Right renal cortex interstitium (tissue), 3 donors: ENCODE data around the gene F2. TPM values are rescaled to one million over a fixed set of nuclear protein-coding genes. Genes with fewer than 3 reads are reported as not detected.

ENCODE experiments used
- DNase-seq, 3 donors: peaks; one replicate each; pipeline ENCODE4 v3.0.0-alpha.2; 2013; ENCODE audit warnings: low read depth in 3 of 3, low spot score in 2 of 3
- polyA plus RNA-seq, 3 donors: library from polyadenylated mRNA; unstranded; fragments of 120-200 nt; gene quantifications; one replicate each; pipeline ENCODE4 v1.2.1, GENCODE V29; 2013; ENCODE audit not compliant: insufficient read length in 3 of 3

F2 gene
- polyA plus RNA-seq, 3 donors = 0.21 to 0.35 (median 0.25) TPM

DNA sequence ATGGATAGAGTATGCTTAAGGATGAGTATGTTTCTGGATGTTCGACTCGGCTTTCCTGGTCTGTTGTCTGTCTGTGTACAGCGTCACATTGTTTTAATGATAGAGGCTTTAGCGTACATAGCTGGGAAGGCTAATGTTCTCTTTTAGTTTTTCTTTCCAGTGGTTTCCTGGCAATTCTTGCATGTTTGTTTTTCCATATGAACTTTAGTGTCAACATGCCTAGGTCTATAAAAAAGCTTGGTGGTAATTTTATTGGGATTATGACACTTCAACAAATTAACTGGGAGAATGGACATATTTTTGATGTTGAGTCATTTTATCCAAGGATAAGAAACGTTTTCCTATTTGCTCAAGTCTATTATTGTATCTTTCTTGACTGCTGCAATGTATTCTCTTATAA lies 17.6 kb downstream of the F2 start:
- DNase-seq = no peak

DNA sequence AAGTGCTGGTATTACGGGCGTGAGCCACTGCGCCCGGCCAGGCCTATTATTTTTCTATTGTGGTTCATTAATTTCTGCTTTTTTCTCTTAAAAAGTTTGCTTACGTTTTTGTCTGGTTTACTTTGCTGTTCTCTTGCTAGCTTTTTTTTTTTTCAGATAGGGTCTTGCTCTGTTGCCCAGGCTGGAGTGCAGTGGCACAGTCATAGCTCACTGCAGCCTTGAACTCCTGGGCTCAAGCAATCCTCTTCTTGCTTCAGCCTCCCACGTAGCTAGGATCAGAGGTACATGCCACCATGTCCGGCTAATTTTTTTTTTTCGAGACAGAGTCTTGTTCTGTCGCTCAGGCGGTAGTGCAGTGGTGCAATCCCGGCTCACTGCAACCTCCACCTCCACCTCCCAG lies 18.7 kb downstream of the F2 start:
- no peak for DNase-seq

DNA sequence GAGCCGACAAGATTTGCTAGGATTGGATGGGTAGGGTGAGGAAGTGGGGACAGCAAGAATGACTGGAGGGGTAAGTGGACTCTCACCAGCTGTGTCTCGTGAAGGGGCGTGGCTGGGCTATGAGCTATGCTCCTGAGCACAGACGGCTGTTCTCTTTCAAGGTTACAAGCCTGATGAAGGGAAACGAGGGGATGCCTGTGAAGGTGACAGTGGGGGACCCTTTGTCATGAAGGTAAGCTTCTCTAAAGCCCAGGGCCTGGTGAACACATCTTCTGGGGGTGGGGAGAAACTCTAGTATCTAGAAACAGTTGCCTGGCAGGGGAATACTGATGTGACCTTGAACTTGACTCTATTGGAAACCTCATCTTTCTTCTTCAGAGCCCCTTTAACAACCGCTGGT lies 19.9 kb downstream of the F2 start:
- no peak for DNase-seq

DNA sequence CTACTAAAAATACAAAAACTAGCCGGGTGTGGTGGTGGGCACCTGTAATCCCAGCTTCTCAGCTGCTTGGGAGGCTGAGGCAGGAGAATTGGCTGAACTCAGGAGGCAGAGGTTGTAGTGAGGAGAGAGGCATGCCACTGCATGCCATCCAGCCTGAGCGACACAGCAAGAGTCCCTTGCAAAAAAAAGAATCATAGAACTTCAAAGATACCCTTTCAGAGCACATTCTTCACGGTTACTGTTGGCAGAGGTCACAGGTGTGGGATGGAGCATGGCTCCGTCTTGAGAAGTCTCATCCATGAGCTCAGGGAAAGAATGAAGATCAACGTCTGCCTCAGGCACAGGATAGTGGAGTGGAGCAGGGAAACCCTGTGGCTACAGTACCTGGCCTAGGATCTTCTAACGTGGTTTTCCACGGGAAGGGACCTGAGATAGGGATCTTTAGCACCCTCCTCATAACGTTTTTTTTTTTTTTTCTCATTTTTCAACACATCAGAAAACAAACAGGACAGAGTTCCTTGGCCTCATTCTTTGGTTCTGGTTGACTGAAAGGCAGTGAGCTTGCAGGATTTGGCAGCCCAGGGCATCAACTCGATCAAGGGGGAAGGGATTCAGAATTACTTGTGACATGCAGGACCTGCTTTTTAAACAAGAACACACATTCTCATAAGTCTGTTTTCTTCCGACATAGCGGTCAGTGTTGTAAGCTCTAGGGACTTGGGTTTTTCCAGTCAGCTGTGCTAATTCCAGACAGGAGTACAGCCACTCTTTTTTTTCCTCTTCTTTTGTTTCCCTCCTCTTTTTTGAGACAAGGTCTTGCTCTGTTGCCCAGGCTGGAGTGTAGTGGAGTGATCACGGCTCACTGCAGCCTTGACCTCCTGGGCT lies 22.8 kb downstream of the F2 start:
- DNase-seq = no peak

DNA sequence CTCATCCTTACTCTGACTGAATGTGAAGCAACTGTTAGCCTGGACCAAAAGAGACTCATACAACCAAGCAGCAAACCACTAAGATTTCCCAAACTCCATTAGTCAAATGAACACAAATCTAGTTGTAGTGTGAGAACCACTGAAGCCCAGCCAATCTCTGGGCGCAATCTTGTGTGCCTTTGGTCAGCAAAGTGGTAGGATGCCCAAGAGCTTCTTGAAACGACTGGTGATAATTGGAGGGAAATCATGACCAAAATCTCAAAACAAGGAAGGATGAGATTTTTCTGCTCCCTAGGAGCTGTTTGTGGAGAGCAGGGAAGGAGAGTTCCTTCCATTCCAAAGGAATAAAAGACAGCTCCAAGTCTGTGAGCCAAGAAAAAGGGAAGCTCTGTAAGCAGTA lies 24.0 kb downstream of the F2 start:
- no peak for DNase-seq

DNA sequence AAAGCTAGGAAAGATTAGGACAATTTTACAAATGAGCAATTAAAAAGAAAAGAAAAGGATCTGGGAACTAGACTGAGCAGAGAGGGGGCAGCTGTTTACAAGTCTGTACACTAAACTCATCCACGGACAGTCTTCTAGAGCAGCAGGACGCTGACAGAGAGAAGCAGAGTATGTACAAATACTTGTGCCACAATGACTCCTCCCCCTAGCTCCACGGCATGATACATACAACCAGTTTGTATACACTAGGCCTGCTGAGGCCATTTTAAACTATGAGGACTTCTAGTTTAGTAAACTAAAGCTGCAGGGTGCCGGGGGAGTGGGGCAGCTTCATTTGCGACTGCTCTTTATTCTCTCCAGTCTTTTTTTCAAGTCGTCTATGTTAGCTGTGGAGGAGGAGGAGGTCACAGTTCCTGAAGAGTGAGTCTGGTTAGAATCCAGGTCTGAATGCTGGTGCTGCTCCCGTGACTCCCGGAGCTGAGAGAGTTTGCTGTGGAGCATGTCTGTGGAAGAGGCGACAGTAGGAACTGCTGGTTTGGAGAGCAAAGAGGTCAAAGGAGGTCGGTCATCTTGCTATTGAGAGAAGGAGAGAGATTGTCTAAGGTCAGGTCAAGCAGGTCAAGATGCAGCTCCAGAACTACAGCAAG lies 24.8 kb downstream of the F2 start:
- no peak for DNase-seq

DNA sequence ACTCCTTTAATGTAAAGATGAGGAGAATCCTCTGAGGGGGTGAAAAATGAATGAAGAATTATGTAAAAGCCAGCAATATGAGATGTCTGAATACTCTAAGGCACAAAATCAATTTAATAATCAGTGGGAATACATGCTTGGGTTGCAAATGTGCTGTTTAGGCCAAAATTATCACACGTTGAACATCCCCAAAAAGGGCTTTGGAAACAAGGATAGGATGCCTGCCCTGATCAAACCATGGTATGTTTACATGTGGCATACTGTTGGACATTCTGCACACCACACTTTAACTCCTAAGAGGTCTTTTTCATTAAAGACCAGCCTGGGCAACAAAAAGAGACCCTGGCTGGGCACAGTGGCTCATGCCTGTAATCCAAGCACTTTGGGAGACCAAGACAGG lies 26.3 kb downstream of the F2 start:
- no peak for DNase-seq

DNA sequence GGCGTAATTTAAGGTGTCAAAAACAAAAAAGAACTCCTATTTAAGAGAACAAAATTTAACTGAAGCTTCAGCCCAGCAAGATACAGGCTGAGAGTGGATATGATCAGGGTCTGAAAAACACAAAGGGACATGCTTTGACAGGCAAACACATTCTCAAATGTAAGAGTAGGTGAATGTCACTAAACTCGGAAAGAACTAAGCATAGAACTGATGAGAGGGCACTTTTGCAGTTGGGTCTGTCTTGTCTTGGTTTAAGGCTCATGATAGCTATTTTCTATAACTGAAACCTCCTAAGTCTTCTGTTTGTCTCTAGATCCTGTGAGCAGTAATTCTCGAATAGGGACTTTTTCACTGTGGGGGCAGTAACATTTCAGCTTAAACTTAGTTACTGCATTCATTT lies 27.0 kb downstream of the F2 start:
- DNase-seq = no peak

DNA sequence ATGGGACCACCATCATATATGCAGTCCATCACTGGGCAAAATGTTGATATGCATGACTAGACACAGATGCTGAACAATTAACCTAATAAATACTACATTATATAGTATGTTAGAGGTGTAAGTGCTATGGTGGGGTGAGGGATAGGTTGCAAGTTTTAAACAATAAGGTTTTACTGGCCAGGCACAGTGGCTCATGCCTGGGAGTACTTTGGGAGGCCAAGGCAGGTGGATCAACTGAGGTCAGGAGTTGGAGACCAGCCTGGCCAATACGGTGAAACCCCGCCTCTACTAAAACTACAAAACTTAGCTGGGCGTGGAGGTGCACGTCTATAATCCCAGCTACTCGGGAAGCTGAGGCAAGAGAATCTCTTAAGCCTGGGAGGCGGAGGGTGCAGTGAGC lies 28.1 kb downstream of the F2 start:
- DNase-seq = no peak

DNA sequence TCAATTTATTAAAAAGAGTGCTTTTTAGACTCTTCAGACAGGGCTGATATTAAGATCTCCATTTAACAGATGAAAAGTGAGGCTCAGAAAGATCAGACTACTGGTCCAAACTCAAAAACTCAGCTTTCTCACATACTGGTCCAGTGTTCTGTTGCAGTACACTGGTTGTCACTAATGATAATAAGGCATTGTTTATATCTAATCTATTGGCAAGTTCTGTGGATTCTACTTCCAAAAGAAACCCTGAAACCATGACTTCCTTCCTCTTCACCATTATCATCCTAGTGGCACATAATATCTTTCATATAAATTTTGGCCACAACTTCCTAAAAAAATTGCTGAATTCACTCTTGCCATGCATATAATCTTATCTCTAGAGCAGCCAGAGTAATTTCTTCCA lies 36.9 kb downstream of the F2 start:
- DNase-seq = no peak

DNA sequence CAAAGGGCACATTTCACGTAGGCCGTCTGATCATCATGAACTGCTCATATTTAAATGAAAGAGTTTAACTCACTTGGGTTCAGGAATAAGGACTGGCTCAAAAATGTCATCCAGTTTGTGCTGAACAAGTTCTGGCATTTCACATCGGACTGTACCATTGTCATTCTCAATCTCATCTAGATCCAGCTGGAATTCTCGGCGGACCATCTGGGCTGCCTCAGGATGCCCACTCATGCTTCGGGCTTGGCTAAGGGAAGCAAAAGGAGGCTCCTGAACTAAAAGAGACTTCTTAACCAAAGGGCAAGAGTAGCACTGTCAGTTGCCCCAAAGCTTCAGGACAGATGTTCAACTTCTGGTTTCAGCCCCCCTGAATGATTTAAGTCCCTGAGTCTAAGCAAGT lies 40.2 kb downstream of the F2 start:
- no peak for DNase-seq

DNA sequence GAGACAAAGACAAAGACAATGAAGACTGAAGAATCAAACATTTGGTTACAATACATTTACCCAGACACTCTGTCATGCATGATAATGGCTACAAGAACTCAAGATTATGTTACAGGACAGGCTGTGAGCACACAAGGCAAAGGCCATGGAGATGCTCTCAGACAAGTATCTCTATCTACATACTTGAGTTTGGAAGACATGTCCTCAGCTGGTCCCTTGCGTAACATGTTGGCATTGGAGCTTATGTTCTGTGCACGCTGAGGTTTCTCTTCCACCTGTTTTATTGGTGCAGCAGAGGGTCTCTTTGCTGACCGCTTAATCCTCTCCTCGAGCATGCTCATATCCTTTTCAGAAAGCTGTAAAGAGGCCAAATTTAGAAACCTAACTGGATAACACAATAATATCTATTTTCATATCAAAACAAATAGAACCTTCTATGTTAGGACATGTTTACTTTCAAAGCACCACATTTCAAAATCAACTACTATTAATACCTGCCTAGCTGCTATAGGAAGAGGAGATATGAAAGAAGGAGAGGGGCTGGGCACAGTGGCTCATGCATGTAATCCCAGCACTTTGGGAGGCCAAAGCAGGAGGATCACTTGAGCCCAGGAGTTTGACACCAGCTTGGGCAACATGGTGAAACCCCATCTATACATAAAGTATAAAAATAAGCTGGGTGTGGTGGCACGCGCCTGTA lies 41.6 kb downstream of the F2 start:
- no peak for DNase-seq

DNA sequence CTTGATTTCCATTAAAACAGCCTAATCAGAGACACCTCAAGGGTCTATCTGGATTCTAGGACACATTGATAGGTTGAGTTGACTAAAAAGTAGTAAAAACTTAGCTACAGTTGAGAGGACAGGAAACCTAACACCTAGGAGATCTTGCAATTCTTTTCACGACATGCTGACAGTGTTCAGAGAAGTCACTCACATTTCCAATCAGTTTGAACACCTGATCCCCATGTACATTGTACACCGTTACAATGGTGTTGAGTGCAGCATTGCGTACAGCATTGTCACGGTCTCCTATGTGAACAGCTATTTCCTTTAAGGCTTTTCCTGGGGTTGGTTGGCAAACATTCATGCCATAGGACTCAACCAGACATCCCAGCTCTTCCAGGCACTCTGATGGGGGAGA lies 42.8 kb downstream of the F2 start:
- no peak for DNase-seq

DNA sequence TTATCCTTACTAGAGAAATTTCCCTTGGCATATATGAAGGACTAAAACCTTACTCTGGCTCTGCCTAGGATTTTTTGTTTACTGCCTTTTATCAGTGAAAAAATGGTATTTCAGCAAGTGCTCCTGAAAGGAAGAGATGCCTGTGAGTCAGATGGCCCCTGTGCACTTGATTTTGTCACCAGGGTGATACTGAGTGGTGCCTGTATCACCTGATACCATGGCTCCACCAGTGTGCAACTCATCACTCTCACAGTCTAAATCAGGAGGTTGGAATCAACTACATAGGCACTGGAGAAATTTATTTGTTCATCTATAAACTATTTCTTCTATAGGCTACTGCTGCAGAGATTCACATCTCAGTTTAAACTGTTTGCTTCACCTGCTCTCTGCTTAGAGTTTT lies 43.2 kb downstream of the F2 start:
- DNase-seq = no peak

DNA sequence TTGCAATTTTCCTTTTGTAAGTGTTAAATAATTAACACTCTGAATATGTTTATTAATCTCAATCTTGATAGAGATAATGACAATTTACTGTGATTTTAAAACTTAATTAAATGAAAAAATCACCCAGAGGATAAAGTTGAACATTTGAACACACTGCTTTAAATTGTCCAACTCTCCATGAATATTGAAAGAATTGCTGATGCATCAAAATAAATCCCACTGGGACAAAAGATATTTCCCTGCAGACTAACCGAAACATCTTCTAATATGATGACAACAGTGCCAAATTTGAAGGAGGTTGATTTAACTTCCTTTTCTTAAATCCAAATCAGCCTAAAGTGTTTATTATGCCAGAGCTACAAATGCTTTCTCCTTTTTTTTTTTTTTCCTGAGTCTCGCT lies 47.6 kb downstream of the F2 start:
- DNase-seq = no peak

DNA sequence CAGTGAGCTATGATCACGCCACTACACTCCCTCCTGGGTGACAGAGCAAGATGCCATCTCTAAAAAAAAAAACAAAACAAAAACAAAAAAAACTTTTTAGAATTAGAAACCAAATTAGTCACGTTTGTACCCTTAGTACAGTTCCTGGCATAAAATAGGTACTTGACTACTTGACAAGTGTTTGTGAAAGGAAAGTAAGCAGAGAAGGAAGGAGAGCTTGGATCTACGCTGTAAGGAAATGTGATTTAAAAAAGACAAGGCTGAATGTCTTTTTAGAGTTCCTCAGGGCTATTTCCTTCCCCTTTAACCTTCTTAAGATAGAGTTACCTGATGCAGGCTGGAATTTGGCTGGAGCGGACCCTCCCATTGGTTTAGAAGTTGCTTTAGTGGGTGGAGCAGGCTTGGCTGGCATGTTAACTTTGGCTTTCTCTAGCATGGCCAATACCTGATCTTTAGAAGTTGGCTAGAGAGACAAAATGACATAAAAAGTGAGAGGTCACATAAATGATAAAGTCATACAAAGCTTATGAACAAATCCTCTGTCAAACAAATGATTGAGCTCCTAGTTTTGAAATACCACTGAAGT lies 50.7 kb downstream of the F2 start:
- no peak for DNase-seq

DNA sequence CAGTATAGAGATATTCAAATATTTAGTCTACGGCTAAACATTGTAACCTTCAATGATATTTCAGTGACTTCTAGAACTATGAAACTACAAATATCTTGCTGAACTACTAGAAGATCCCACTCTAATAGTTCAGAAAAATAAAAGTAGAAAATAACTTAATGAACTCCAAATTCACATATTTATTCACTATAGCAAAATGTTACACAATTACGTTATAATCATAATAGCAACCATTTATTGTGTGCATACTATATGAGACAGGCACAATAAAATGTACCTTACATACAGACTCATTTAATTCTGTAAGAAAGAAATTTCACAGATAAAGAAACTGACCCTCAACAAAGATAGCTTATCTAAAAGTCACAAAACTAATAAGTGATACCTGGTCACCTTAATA lies 57.9 kb downstream of the F2 start:
- DNase-seq = no peak

DNA sequence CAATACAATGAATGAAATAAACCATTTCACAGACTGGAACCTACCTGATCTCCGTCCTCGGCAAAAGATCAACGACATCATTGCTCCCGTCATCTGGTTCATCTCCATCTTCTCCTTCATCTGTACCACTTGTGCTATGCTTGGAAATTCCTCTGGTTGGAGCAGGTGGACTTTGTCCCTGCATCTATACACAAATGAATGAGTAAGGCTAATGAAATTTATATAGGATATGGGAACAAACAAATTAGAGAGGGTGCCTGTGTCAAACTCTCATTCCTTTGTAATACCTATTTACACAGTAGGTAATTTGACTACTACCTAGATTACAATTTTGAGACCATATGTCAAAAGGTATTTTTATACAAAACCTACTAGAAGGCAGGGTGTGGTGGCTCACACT lies 59.4 kb downstream of the F2 start:
- DNase-seq = no peak
